GM19395 (cell line): ENCODE measurements around the gene HTR2C.
"Not testable (repeated sequence)": the region's sequence is repeated elsewhere in the genome, so short reads cannot be mapped to it uniquely, and the experiment has no call there.

Source experiments
- ATAC-seq: cut with Tn5 transposase; IDR thresholded peaks from one replicate; pipeline ENCODE4 v1.9.1; 2021; ENCODE audit warnings: mild to moderate bottlenecking, moderate library complexity; ENCODE audit not compliant: unreplicated experiment

Gene HTR2C

GRCh38 chrX:114710571-114710970, 126.7 kb downstream of the HTR2C start:
- no peak for ATAC-seq

DNA sequence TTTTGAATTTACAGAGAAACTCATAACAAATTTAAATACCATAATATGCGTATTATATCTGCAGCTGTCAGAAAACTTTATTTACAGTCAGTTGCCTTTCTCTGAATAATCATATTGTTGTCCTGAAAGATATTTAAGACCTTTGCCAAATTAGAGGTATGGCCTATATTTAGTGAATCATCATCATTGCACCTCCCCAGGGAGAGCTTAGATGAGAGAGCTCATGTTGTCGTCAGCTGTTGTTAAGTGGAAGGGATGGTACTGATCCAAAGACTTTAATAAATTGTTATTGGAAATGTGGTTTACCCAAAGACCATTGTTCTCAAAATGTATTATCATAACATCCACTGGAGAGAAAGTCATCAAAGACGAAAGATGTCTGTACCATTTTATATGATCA, 128.6 kb downstream of the HTR2C start:
- ATAC-seq = no peak

- no peak for ATAC-seq
These were observed 131.2 kb downstream of the HTR2C start for GRCh38 chrX:114715096-114715495.

DNA sequence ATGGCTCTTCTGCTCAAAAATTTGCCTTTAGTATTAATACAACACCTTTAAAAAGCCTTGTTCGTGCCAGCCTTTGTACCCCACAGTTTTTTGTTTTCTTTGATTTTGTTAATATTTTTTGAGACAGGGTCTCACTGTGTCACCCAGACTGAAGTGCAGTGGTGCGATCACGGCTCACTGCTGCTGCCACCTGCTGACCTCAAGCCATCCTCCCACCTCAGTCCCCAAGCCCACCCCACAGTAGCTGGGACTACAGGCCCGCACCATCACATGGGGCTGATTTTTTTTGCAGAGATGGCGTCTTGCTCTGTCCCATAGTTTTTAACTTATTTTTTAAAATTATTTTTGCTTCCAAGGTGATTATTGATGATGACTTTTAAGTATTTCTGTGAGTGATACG, 134.0 kb downstream of the HTR2C start:
- no peak for ATAC-seq

GRCh38 chrX:114766541-114766940, 182.7 kb downstream of the HTR2C start:
- ATAC-seq = no peak

GRCh38 chrX:114774691-114775090, 190.8 kb downstream of the HTR2C start:
- ATAC-seq = no peak

GRCh38 chrX:114782925-114783324, 199.0 kb downstream of the HTR2C start:
- ATAC-seq = no peak

- no peak for ATAC-seq
These were observed 203.2 kb downstream of the HTR2C start for GRCh38 chrX:114787061-114787460.

GRCh38 chrX:114797494-114797893, 213.6 kb downstream of the HTR2C start:
- ATAC-seq = no peak

- no peak for ATAC-seq
These were observed 215.0 kb downstream of the HTR2C start for GRCh38 chrX:114798907-114799306.

DNA sequence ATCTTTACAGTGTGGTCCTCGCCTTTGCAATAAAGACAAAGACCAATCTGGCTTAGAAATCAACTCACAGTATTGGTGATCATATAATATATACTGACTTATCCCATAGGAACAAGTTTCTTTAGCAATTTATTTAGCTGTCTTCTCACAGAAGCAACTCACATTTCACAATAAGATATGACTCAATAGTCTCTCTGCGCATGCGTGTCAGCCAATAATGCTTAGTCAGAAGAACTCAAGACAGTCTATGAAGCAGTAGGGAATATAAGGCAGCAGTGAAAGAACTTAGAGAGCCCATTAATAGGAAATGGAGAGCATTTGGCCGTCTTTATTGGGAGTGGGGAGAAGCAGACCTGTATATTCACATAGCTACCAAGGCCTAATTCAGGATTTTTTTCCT, 216.8 kb downstream of the HTR2C start:
- no peak for ATAC-seq

- no peak for ATAC-seq
These were observed 235.6 kb downstream of the HTR2C start for GRCh38 chrX:114819509-114819908.

- no peak for ATAC-seq
These were observed 257.2 kb downstream of the HTR2C start for GRCh38 chrX:114841051-114841450.

DNA sequence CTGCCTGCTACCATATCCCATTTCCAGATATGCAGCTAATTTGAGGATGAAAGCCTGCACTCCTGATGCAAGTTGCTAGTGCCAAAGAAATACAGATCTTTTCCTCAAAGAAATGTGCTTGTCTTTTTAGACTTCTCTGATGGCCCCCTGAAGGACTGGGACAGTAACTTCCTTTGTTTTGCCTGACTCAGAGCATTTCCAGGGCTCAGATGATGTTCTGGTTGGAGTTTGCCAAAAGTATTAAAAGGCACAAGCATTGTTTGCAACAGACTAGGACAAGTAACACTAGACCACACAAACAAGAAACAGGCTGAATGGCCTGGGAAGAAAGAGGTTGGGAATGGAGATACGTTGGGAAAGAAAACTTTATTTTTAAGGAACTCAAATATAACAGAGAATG, 258.3 kb downstream of the HTR2C start:
- no peak for ATAC-seq

DNA sequence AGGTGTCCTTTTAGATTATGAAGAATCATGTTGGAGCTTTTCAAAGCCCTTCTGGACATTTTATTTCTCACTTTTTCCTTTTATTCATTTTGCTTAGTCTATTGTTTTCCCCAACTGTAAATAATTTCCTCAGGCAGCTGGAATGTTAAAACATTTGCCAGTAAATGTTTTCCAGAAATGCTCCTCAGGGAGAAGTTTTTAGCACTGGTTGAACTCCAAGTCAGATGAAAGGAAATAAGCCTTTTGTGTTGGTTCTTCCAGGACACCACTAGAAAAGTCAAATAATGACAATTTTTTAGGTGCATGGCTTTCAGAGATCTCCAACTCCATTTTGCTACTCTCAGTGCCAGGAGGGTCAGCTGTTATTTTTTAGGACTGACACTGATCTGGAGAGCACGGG, 305.6 kb downstream of the HTR2C start:
- no peak for ATAC-seq

- ATAC-seq = no peak
These were observed 319.7 kb downstream of the HTR2C start for GRCh38 chrX:114903618-114904017.

GRCh38 chrX:114905251-114905650, 321.4 kb downstream of the HTR2C start:
- ATAC-seq = no peak

DNA sequence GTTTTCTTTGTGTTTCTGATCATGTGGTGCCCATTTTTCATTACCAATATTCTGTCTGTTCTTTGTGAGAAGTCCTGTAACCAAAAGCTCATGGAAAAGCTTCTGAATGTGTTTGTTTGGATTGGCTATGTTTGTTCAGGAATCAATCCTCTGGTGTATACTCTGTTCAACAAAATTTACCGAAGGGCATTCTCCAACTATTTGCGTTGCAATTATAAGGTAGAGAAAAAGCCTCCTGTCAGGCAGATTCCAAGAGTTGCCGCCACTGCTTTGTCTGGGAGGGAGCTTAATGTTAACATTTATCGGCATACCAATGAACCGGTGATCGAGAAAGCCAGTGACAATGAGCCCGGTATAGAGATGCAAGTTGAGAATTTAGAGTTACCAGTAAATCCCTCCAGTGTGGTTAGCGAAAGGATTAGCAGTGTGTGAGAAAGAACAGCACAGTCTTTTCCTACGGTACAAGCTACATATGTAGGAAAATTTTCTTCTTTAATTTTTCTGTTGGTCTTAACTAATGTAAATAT, 323.2 kb downstream of the HTR2C start:
- no peak for ATAC-seq

DNA sequence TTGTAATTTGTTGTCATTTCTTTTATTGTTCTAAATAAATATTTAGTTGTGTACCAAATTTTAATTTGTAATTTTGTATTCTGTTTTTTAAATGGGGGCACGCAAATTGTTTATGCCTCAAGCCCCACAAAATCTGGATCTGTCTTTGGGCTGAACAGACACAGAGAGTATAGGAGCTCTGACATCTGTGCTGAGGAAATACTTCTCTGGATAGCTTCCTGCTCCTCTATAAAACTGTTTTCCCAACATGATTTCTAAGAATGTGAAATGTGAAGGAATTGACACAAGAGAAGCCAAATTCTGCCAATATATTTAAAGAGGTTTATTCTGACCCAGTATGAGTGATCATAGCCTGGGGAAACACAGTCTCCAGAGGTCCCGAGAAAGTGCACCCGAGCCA, 340.5 kb downstream of the HTR2C start:
- ATAC-seq = no peak

GRCh38 chrX:114924856-114925255, 341.0 kb downstream of the HTR2C start:
- no peak for ATAC-seq

DNA sequence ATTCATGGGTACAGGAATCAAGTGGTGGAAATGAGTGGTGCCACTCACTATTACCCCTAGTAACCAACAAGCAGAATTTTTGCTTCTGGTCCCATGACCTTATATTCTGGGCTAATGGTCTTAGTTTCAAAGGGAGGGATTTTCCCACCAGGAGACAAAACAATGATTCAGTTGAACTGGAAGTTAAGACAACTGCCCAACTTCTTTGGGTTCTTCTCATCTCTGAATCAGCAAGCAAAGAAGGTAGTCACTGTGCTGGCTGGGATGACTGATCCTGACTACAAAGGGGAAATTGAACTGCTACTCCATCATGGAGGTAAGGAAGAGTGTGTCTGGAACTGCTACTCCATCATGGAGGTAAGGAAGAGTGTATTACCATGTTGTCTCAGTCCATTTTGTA, 346.3 kb downstream of the HTR2C start:
- no peak for ATAC-seq

- ATAC-seq = no peak
These were observed 348.7 kb downstream of the HTR2C start for GRCh38 chrX:114932550-114932949.

DNA sequence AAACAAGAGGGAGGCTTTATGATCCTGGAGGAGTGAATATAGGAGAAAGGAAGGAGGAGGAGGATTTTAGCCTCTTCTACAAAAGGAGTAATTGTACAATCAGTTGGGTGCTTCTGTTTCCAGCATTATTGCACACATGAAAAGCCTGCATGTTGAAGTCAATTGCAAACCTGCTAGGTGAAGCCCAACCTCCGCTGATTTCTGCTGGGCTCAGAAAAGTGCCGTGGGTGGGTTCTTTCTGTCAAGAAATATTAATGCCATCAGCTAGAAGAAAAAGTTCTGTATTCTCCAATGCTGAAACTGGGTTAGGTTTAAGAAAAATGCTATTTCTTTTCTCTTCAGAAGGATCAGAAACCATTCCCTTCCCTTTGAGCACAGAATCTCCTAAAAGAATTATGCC, 349.4 kb downstream of the HTR2C start:
- ATAC-seq = not testable (repeated sequence)

- not testable (repeated sequence) for ATAC-seq
These were observed 353.2 kb downstream of the HTR2C start for GRCh38 chrX:114937090-114937489.
